K562 (cell line): ENCODE data around the gene ZNF556. TPM values are rescaled to one million over a fixed set of nuclear protein-coding genes. Genes with fewer than 3 reads are reported as not detected.
A peak's percentile ranks its signal among the peaks of the same experiment; 100 is the strongest.

Experiments
- CCAR2 ChIP-seq: fragments of 200-400 bp; formaldehyde crosslinking; IDR thresholded peaks from 2 replicates; pipeline ENCODE4 v1.6.1; 2017; ENCODE audit warnings: mild to moderate bottlenecking, low read depth, low read length
- DACH1 ChIP-seq: fragments of 450-650 bp; IDR thresholded peaks from 2 replicates; pipeline ENCODE4 v1.6.1; 2018; ENCODE audit not compliant: partially characterized antibody
- DMBX1 ChIP-seq: fragments of 250-450 bp; sonication (Bioruptor Pico); IDR thresholded peaks from 2 replicates; pipeline ENCODE4 v1.8.0; 2022; ENCODE audit warnings: inconsistent platforms, mild to moderate bottlenecking, moderate library complexity, borderline replicate concordance
- ELK1 ChIP-seq: sonication (generic); formaldehyde crosslinking; IDR thresholded peaks from 2 replicates; pipeline ENCODE4 v1.8.1; 2022; ENCODE audit warnings: missing genetic modification reagents
- ESRRA ChIP-seq: fragments of 450-650 bp; IDR thresholded peaks from 2 replicates; pipeline ENCODE4 v1.6.1; 2014; ENCODE audit warnings: low read depth, mild to moderate bottlenecking, moderate library complexity, borderline replicate concordance
- HCFC1 ChIP-seq: IDR thresholded peaks from 2 replicates; pipeline ENCODE4 v1.6.1; 2012; ENCODE audit warnings: low read depth, low read length, improper control_type of control experiment
- IRF9 ChIP-seq: fragments of 450-650 bp; IDR thresholded peaks from 2 replicates; pipeline ENCODE4 v1.6.1; 2016; ENCODE audit warnings: missing biosample characterization, missing genetic modification characterization
- L3MBTL2 ChIP-seq: fragments of 450-650 bp; IDR thresholded peaks from 2 replicates; pipeline ENCODE4 v1.6.1; 2016; ENCODE audit warnings: mild to moderate bottlenecking, moderate library complexity
- MAFG ChIP-seq: fragments of 450-650 bp; conservative IDR thresholded peaks from 2 replicates; pipeline ENCODE4 v1.6.1; 2016; ENCODE audit warnings: missing genetic modification characterization, missing compliant biosample characterization
- MLX ChIP-seq, 2 experiments: fragments of 450-650 bp in 1 of 2; sonication (generic) in 1 of 2; formaldehyde crosslinking; conservative IDR thresholded peaks; 2 replicates each; pipeline versions ENCODE4 v1.4.0 to v1.8.1; 2020 to 2022; ENCODE audit warnings: mild to moderate bottlenecking in 1 of 2, missing genetic modification reagents in 1 of 2
- MNT ChIP-seq, 2 experiments: fragments of 450-650 bp; conservative IDR thresholded peaks; 2 replicates each; pipeline ENCODE4 v1.6.1; 2017; ENCODE audit warnings: mild to moderate bottlenecking in 2 of 2, moderate library complexity in 2 of 2
- PURB ChIP-seq: sonication (generic); formaldehyde crosslinking; IDR thresholded peaks from 2 replicates; pipeline ENCODE4 v1.9.0; 2021; ENCODE audit warnings: low read depth, mild to moderate bottlenecking, missing genetic modification reagents
- RREB1 ChIP-seq: fragments of 250-450 bp; sonication (Bioruptor Pico); IDR thresholded peaks from 2 replicates; pipeline ENCODE4 v1.4.0; 2020
- SIX5 ChIP-seq, 2 experiments: IDR thresholded peaks; 2 replicates each; pipeline ENCODE4 v1.6.1; 2011; ENCODE audit warnings: low read length in 2 of 2, borderline replicate concordance in 1 of 2, low read depth in 1 of 2, mild to moderate bottlenecking in 1 of 2, moderate library complexity in 1 of 2; ENCODE audit not compliant: insufficient read depth in 1 of 2
- SP1 ChIP-seq: sonication (generic); formaldehyde crosslinking; IDR thresholded peaks from 2 replicates; pipeline ENCODE4 v1.8.1; 2022; ENCODE audit warnings: mild to moderate bottlenecking, missing genetic modification reagents
- ZNF143 ChIP-seq: sonication (generic); formaldehyde crosslinking; IDR thresholded peaks from 2 replicates; pipeline ENCODE4 v1.9.0; 2022; ENCODE audit warnings: mild to moderate bottlenecking, missing genetic modification reagents
- ZNF324 ChIP-seq: fragments of 250-450 bp; sonication (Bioruptor Pico); IDR thresholded peaks from 2 replicates; pipeline ENCODE4 v1.4.0; 2020; ENCODE audit warnings: mild to moderate bottlenecking
- polyA plus RNA-seq, 8 experiments: library from polyadenylated mRNA; depleted of rRNA in 4 of 8; stranded (reverse) in 5 of 8; unstranded in 3 of 8; fragments of >200 nt; fragmentation: Nextera tagmentation in 2 of 8; fragmentation: Illumina TruSeq in 1 of 8; extraction: Ambion mirVana in 2 of 8; extraction: Trizol in 1 of 8; gene quantifications; 2 replicates each; pipeline versions ENCODE4 v1.2.1 to v1.2.3, GENCODE V29; 2011 to 2014; ENCODE audit warnings: inconsistent platforms in 1 of 8, missing spikeins in 1 of 8
- total RNA-seq, 7 experiments: library from RNA; depleted of rRNA in 6 of 7; stranded (reverse); fragments of >200 nt in 6 of 7; fragmentation: Illumina TruSeq in 2 of 7; extraction: Trizol in 2 of 7; gene quantifications; 2 replicates each; pipeline versions ENCODE4 v1.2.1 to v1.2.3, GENCODE V29; 2011 to 2021; ENCODE audit warnings: low replicate concordance in 1 of 7

The ZNF556 gene
- total and polyA plus RNA-seq, 9 of the 15 experiments (the other 6 are each of a cell fraction or from before 2014, with no cell fraction given): 0.01 to 0.36 (median 0.10) TPM; not detected in 1

- TF ChIP-seq RREB1 (CRISPR knock-in tag): no peak
- no peak for TF ChIP-seq HCFC1
- no peak for TF ChIP-seq DMBX1
- peak; percentile 98 for TF ChIP-seq DACH1
- TF ChIP-seq ZNF143 (CRISPR knock-in tag): no peak
- peak; percentile 97 for TF ChIP-seq L3MBTL2
- TF ChIP-seq SIX5 (IDR thresholded peaks at IDR 0.05; ENCODE audit: borderline replicate concordance in 1 of 2, insufficient read depth in 1 of 2, low read depth in 1 of 2, low read length in 2 of 2): no peak
- TF ChIP-seq PURB: no peak
- TF ChIP-seq MNT (conservative IDR thresholded peaks at IDR 0.05): peak; percentile 52 to 61; a peak in 3 of 4 replicates
- TF ChIP-seq ELK1 (CRISPR knock-in tag): no peak
- TF ChIP-seq ESRRA: 0 out of 2 replicates have a peak, but pooled peaks have one; percentile 11
- peak; percentile 51; the same call in 1 of the 2 replicates for TF ChIP-seq SP1 (CRISPR knock-in tag)
- TF ChIP-seq CCAR2: no peak
- no peak for TF ChIP-seq ZNF324 (CRISPR knock-in tag)
- TF ChIP-seq MAFG (tag): peak; percentile 52
- TF ChIP-seq IRF9: no peak
- no peak for TF ChIP-seq MLX (CRISPR knock-in tag; conservative IDR thresholded peaks at IDR 0.05)
Observed at GRCh38 chr19:2887391-2887914, 20.3 kb downstream of the ZNF556 start (continued).
